Measurements from ENCODE around the gene GPR137. TPM values are rescaled to one million over a fixed set of nuclear protein-coding genes. Genes with fewer than 3 reads are reported as not detected.
A peak's percentile ranks its signal among the peaks of the same experiment; 100 is the strongest.

Gene GPR137
- total RNA-seq, 1 experiment from 2014 or later, result 32.4 TPM

GRCh38 chr11:64250415-64251015 lies 35.1 kb upstream of the GPR137 start:
- peaks cover under 1% of the 10 kb centered on the region; the same call in 1 of the 2 replicates for H4K20me1 ChIP-seq (ENCODE audit: low read length)
- H3K9me2 ChIP-seq (replicated peaks; ENCODE audit: low read length), result no peaks in the 10 kb centered on the region
- POLR2A ChIA-PET (ENCODE audit: unreplicated experiment), result interaction anchor here (0.5 kb wide), 1 partner anchor 10 kb away, joined by 3 read pairs; no protein-coding TSS in a partner anchor
- peak overlapping the region; percentile 98 for H3K4me2 ChIP-seq (ENCODE audit: low read length)
- no peak overlapping the region for H3K27ac ChIP-seq (ENCODE audit: low read length)
- H3K4me1 ChIP-seq (ENCODE audit: insufficient read depth, low read length), result peaks cover 29% of the 10 kb centered on the region
- no peaks in the 10 kb centered on the region for H3K27me3 ChIP-seq (ENCODE audit: low read length)
- peaks cover 10% of the 10 kb centered on the region for H3K36me3 ChIP-seq (ENCODE audit: low read depth, low read length)
- no peak for TF ChIP-seq EZH2 (IDR thresholded peaks at IDR 0.05; ENCODE audit: low read length, unreplicated experiment)
- no peak for TF ChIP-seq CTCF (conservative IDR thresholded peaks at IDR 0.05; ENCODE audit: low read depth, low read length)
- no peak for TF ChIP-seq EZH2phosphoT487 (IDR thresholded peaks at IDR 0.05; ENCODE audit: borderline replicate concordance, low read length)
- ATAC-seq, result peak; percentile 2
- no peaks in the 10 kb centered on the region for H3F3A ChIP-seq (ENCODE audit: low read length, unreplicated experiment)
- peak overlapping the region; percentile 71 for H3K4me3 ChIP-seq (ENCODE audit: low read length)
- no TSS peak for BruUV-seq (replicated peaks)
- peak overlapping the region; percentile 38; the same call in 1 of the 2 replicates for H3K9ac ChIP-seq (ENCODE audit: low read length)
- no peak for DNase-seq
- H3K79me2 ChIP-seq (ENCODE audit: low read length), result peaks cover 33% of the 10 kb centered on the region
- no peaks in the 10 kb centered on the region for H3K9me3 ChIP-seq (ENCODE audit: low read length)
- CTCF ChIA-PET, result no interaction called here
- H2AFZ ChIP-seq (ENCODE audit: low read length), result peak overlapping the region; percentile 93
- intact Hi-C loops (cut with micrococcal nuclease), result loop anchor here (1.0 kb wide), 1 partner anchor 46 kb away; no protein-coding TSS in a partner anchor

- Histone ChIP-seq H2AFZ (ENCODE audit: low read length) (peak within 1 kb of the TSS; percentile 93), H3K9me3 (ENCODE audit: low read length) (no peaks in the 10 kb centered on the region), H3K27ac (ENCODE audit: low read length) (no peak within 1 kb of the TSS), H4K20me1 (ENCODE audit: low read length) (no peaks in the 10 kb centered on the region; the same call in 1 of the 2 replicates), H3F3A (ENCODE audit: low read length, unreplicated experiment) (no peaks in the 10 kb centered on the region), H3K9me2 (replicated peaks; ENCODE audit: low read length) (no peaks in the 10 kb centered on the region), H3K27me3 (ENCODE audit: low read length) (no peaks in the 10 kb centered on the region), H3K9ac (ENCODE audit: low read length) (peak within 1 kb of the TSS; percentile 79), H3K4me1 (ENCODE audit: insufficient read depth, low read length) (peaks cover 30% of the 10 kb centered on the region), H3K4me2 (ENCODE audit: low read length) (peak within 1 kb of the TSS; percentile 98), H3K36me3 (ENCODE audit: low read depth, low read length) (peaks cover 15% of the 10 kb centered on the region), H3K4me3 (ENCODE audit: low read length) (peak within 1 kb of the TSS; percentile 85), H3K79me2 (ENCODE audit: low read length) (peaks cover 27% of the 10 kb centered on the region)
- CTCF ChIA-PET, result interaction anchor here (1.2 to 1.3 kb wide), 2 partner anchors 53 to 104 kb away, joined by 3 to 5 read pairs; no protein-coding TSS in a partner anchor
- POLR2A ChIA-PET (ENCODE audit: unreplicated experiment), result interaction anchor here (0.7 kb wide), 1 partner anchor 44 kb away, joined by 4 read pairs; no protein-coding TSS in a partner anchor
- intact Hi-C loops (cut with micrococcal nuclease), result loop anchor here (1.0 kb wide), 1 partner anchor 47 kb away; no protein-coding TSS in a partner anchor
- DNase-seq (peak; percentile 74), ATAC-seq (peak; percentile 49)
- TF ChIP-seq EZH2phosphoT487 (IDR thresholded peaks at IDR 0.05; ENCODE audit: borderline replicate concordance, low read length) (no peak), CTCF (conservative IDR thresholded peaks at IDR 0.05; ENCODE audit: low read depth, low read length) (peak; percentile 72), EZH2 (IDR thresholded peaks at IDR 0.05; ENCODE audit: low read length, unreplicated experiment) (no peak)
- BruUV-seq (replicated peaks), result no TSS peak
Measured at GRCh38 chr11:64251016-64251752, 34.5 kb upstream of the GPR137 start, which contains the start of gene PLCB3. TSS of gene PLCB3 (plus strand) at chr11:64251530. CDS start at chr11:64251650, 120 bp downstream.

Data from PC-3 (cell line).